ENCODE data around the gene CTNND2.

DNA sequence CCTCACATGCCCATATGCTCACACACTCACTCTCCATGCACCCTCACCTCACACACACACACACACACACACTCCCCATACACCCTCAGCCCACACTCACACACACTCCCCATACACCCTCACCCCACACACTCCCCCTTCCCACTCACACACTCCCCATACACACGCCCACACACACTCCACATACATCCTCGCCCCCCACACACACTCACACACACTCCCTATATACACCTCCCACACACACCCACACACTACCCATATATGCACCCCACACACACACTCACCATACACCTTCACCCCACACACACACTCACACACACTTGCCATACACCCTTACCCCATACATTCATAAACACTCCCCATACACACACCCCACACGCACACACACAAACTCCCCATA is 592.5 kb downstream of the CTNND2 start:
- no peak for TF ChIP-seq POLR2AphosphoS5 (IDR thresholded peaks at IDR 0.05; ENCODE audit: low read length)
- TF ChIP-seq, protein P1, sequence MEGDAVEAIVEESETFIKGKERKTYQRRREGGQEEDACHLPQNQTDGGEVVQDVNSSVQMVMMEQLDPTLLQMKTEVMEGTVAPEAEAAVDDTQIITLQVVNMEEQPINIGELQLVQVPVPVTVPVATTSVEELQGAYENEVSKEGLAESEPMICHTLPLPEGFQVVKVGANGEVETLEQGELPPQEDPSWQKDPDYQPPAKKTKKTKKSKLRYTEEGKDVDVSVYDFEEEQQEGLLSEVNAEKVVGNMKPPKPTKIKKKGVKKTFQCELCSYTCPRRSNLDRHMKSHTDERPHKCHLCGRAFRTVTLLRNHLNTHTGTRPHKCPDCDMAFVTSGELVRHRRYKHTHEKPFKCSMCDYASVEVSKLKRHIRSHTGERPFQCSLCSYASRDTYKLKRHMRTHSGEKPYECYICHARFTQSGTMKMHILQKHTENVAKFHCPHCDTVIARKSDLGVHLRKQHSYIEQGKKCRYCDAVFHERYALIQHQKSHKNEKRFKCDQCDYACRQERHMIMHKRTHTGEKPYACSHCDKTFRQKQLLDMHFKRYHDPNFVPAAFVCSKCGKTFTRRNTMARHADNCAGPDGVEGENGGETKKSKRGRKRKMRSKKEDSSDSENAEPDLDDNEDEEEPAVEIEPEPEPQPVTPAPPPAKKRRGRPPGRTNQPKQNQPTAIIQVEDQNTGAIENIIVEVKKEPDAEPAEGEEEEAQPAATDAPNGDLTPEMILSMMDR (IDR thresholded peaks at IDR 0.05 in 2 of 3, conservative IDR thresholded peaks at IDR 0.05 in 1 of 3; ENCODE audit: control insufficient read depth in 2 of 3, extremely low read depth in 1 of 3, insufficient read depth in 1 of 3, low read depth in 3 of 3, low read length in 3 of 3), result no peak

Data from GM12878 (cell line).